ENCODE data around the gene EIF4A3. TPM values are rescaled to one million over a fixed set of nuclear protein-coding genes. Genes with fewer than 3 reads are reported as not detected.

EIF4A3 gene
- polyA plus RNA-seq, 2 of the 4 experiments (the other 2 are of a cell fraction): 181 to 189 TPM

DNA sequence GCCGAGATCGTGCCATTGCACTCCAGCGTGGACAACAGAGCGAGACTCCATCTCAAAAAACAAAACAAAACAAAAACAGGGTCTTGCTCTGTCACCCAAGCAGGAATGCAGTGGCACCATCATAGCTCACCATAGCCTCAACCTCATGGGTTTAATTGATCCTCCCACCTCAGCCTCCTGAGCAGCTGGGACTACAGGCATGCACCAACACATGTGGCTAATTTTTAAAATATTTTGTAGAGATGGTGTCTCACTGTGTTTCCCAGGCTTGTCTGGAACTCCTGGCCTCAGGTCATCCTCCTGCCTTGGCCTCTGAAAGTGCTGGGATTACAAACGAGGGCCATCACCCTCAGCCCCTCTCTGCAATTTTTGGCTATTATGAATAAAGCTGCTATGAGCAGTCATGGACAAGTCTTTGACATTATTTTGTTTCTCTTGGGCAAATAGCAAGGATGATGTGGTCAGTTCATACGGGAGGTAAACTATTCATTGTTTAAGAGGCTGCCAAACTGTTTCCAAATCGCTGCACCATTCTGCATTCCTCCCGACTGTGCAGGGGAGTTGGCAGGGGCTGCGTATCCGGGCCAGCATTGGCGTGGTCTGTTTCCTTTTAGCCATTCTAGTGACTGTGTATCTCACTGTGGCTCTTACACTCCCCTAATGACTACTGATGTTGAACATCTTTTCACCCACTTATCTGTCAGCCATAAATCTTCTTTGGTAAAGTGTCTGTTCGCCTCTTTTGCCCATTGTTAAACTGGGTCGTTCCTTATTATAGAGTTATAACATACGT lies 21.1 kb downstream of the EIF4A3 start:
- H3K4me2 ChIP-seq: no peak overlapping the region
- POLR2A ChIA-PET: no interaction called here
- TF ChIP-seq, protein P1, sequence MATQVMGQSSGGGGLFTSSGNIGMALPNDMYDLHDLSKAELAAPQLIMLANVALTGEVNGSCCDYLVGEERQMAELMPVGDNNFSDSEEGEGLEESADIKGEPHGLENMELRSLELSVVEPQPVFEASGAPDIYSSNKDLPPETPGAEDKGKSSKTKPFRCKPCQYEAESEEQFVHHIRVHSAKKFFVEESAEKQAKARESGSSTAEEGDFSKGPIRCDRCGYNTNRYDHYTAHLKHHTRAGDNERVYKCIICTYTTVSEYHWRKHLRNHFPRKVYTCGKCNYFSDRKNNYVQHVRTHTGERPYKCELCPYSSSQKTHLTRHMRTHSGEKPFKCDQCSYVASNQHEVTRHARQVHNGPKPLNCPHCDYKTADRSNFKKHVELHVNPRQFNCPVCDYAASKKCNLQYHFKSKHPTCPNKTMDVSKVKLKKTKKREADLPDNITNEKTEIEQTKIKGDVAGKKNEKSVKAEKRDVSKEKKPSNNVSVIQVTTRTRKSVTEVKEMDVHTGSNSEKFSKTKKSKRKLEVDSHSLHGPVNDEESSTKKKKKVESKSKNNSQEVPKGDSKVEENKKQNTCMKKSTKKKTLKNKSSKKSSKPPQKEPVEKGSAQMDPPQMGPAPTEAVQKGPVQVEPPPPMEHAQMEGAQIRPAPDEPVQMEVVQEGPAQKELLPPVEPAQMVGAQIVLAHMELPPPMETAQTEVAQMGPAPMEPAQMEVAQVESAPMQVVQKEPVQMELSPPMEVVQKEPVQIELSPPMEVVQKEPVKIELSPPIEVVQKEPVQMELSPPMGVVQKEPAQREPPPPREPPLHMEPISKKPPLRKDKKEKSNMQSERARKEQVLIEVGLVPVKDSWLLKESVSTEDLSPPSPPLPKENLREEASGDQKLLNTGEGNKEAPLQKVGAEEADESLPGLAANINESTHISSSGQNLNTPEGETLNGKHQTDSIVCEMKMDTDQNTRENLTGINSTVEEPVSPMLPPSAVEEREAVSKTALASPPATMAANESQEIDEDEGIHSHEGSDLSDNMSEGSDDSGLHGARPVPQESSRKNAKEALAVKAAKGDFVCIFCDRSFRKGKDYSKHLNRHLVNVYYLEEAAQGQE (IDR thresholded peaks at IDR 0.05): no peak
- no peak for TF ChIP-seq PHF8 (IDR thresholded peaks at IDR 0.05; ENCODE audit: borderline replicate concordance, low read depth)
- no peak for TF ChIP-seq HEYL (CRISPR knock-in tag; IDR thresholded peaks at IDR 0.05)
- TF ChIP-seq KDM5A (IDR thresholded peaks at IDR 0.05): no peak
- TF ChIP-seq MAZ (IDR thresholded peaks at IDR 0.05; ENCODE audit: borderline replicate concordance, low read depth, low read length): no peak
- TF ChIP-seq RCOR1 (IDR thresholded peaks at IDR 0.05; ENCODE audit: low read depth, low read length): no peak
- TF ChIP-seq RNF2 (IDR thresholded peaks at IDR 0.05; ENCODE audit: borderline replicate concordance, low read depth): no peak
- no peak for TF ChIP-seq NR3C1 (IDR thresholded peaks at IDR 0.05)
- no peak for TF ChIP-seq JUN (IDR thresholded peaks at IDR 0.05)
- no peak for FAIRE-seq
- H3K4me3 ChIP-seq: no peak overlapping the region
- CTCF ChIA-PET: interaction anchor here (2.0 to 6.5 kb wide), 3 partner anchors 11 to 43 kb away, joined by 7 to 60 read pairs (median 18); partner anchors contain the start of gene GAA
- no peak for ATAC-seq
- H3K4me1 ChIP-seq: no peaks in the 10 kb centered on the region
- H3K27ac ChIP-seq: no peak overlapping the region
- no peaks in the 10 kb centered on the region for H3K9me3 ChIP-seq
- no peak for DNase-seq (ENCODE audit: low read depth in 1 of 2, low spot score in 1 of 2)
- WGBS (ENCODE audit: missing lambda C conversion rate): 58% methylated on average over 14 of the region's 14 CpGs

DNA sequence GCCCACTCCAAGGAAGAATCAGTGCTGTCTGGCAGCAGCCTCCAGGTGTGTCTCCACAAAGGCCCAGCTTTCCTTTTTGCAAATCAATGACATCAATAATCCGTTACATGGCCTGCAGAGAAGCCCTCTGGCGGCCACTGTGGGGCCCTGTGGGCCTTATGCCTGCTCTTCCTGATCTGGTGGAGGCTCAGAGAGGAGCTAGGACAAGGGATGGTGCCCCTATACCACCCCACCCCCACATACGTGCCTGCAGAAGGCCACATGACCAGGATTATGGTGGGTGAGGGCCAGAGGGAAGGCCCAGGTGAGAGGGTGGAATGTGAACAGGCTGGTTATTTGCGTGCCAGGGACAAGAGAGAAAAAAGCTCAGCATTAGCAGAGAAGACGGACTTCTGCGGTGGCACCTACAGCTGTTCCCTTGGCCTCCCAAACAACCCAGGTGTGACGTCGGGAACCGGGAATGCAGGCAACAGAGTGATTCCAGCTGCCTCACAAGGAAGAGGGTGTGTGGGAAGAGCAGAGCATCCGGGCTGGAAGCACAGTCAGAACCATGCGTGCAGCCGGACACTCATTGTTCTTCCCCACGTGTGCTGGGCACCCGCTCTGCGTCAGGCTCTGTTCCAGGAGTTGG lies 22.5 kb downstream of the EIF4A3 start:
- no peak overlapping the region for H3K4me2 ChIP-seq
- ChIA-PET POLR2A (no interaction called here), CTCF (interaction anchor here (0.6 to 6.5 kb wide), 14 partner anchors 9 to 126 kb away, joined by 3 to 60 read pairs (median 4); partner anchors contain the start of gene GAA)
- H3K27ac ChIP-seq: no peak overlapping the region
- TF ChIP-seq, protein P2, sequence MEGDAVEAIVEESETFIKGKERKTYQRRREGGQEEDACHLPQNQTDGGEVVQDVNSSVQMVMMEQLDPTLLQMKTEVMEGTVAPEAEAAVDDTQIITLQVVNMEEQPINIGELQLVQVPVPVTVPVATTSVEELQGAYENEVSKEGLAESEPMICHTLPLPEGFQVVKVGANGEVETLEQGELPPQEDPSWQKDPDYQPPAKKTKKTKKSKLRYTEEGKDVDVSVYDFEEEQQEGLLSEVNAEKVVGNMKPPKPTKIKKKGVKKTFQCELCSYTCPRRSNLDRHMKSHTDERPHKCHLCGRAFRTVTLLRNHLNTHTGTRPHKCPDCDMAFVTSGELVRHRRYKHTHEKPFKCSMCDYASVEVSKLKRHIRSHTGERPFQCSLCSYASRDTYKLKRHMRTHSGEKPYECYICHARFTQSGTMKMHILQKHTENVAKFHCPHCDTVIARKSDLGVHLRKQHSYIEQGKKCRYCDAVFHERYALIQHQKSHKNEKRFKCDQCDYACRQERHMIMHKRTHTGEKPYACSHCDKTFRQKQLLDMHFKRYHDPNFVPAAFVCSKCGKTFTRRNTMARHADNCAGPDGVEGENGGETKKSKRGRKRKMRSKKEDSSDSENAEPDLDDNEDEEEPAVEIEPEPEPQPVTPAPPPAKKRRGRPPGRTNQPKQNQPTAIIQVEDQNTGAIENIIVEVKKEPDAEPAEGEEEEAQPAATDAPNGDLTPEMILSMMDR (IDR thresholded peaks at IDR 0.05): peak; percentile 36
- no peak for TF ChIP-seq ZSCAN20 (CRISPR knock-in tag; IDR thresholded peaks at IDR 0.05)
- TF ChIP-seq RAD21 (conservative IDR thresholded peaks at IDR 0.05 in 1 of 2, IDR thresholded peaks at IDR 0.05 in 1 of 2): peak; percentile 19 to 32; a peak in 2 of 5 replicates
- TF ChIP-seq CBX2 (IDR thresholded peaks at IDR 0.05; ENCODE audit: borderline replicate concordance, low read depth): no peak
- TF ChIP-seq SMC3 (IDR thresholded peaks at IDR 0.05): 0 out of 3 replicates have a peak, but pooled peaks have one; percentile 35
- no peak for TF ChIP-seq HOXB5 (CRISPR knock-in tag; IDR thresholded peaks at IDR 0.05)
- no peak for TF ChIP-seq POLR2AphosphoS2 (conservative IDR thresholded peaks at IDR 0.05; ENCODE audit: low read length)
- no peak for TF ChIP-seq GATA3 (IDR thresholded peaks at IDR 0.05; ENCODE audit: borderline replicate concordance)
- TF ChIP-seq CHD2 (IDR thresholded peaks at IDR 0.05; ENCODE audit: low read length, partially characterized antibody): no peak
- no peak for TF ChIP-seq ZC3H11A (IDR thresholded peaks at IDR 0.05)
- TF ChIP-seq ZFP36 (IDR thresholded peaks at IDR 0.05; ENCODE audit: borderline replicate concordance, partially characterized antibody): no peak
- TF ChIP-seq JUNB (IDR thresholded peaks at IDR 0.05): no peak
- TF ChIP-seq HDAC2 (IDR thresholded peaks at IDR 0.05): no peak
- TF ChIP-seq CEBPB (IDR thresholded peaks at IDR 0.05): no peak
- 75% methylated on average over 15 of the region's 15 CpGs for WGBS (ENCODE audit: missing lambda C conversion rate)
- DNase-seq (ENCODE audit: low read depth in 1 of 2, low spot score in 1 of 2): peak; percentile 45 to 53
- FAIRE-seq: no peak
- no peaks in the 10 kb centered on the region for H3K9me3 ChIP-seq
- ATAC-seq: peak; percentile 71 to 87
- no peak overlapping the region for H3K4me3 ChIP-seq
- H3K4me1 ChIP-seq: no peaks in the 10 kb centered on the region
